Heart left ventricle (tissue), 13 donors: ENCODE results near the gene MRPL45.
"Not testable (repeated sequence)": the region's sequence is repeated elsewhere in the genome, so short reads cannot be mapped to it uniquely, and the experiment has no call there.

Experiments
- CTCF ChIP-seq, 12 donors: fragments of 200-600 bp; sonication (generic) in 4 of 12; IDR thresholded peaks; one replicate each; pipeline versions ENCODE4 v1.5.0 to v1.8.0; 2018 to 2022; ENCODE audit warnings: antibody characterized with exemption in 12 of 12, mild to moderate bottlenecking in 5 of 12
- POLR2A ChIP-seq, 2 donors: fragments of 450-650 bp; IDR thresholded peaks; one replicate each; pipeline ENCODE4 v1.6.1; 2017; ENCODE audit warnings: antibody characterized with exemption in 2 of 2, mild to moderate bottlenecking in 2 of 2, moderate library complexity in 2 of 2
- donor health status: ischemic (EF 13 %, LVEDD 7.1; RV severe dilation, severe dysfunction).
- donor health status: DM: no; HTN: yes; CAD: no.
- donor health status: DM: no; HTN: no; CAD: no.
- donor health status: ischemic (EF 25% LVEDD 6.9; RV normal size, moderate dysfunction).
- donor health status: ischemic (EF 25% LVEDD 5.7; RV mildly dilated, moderate dysfunction).
- donor health status: ischemic (EF 35%, LVEDD 5.7; RV mildly dilated, moderate dysfunction).
- donor health status: nonischemic (EF 11% LVEDD 7.7; RV severe dilation, severe dysfunction).
- donor health status: DM: yes; HTN: yes; CAD: no.
- donor health status: PGD.
- donor health status: ischemic (EF 29% LVEDD 5.4; RV normal size, mild dysfunction).
- donor health status: nonischemic (EF 23%, LVEDD 6.1; RV moderate dilation, normal function).

- not testable (repeated sequence) for TF ChIP-seq POLR2A, CTCF (IDR thresholded peaks at IDR 0.05)
Measured at GRCh38 chr17:38254357-38254756, 42.6 kb upstream of the MRPL45 start.
